ENCODE results near the gene SRA1. TPM values are rescaled to one million over a fixed set of nuclear protein-coding genes. Genes with fewer than 3 reads are reported as not detected.

The SRA1 gene
- total RNA-seq, 2 experiments from 2014 or later: 18.8 to 24.5 TPM

GRCh38 chr5:140549237-140550144 is 7.8 kb downstream of the SRA1 start:
- no peak for DNase-seq (ENCODE audit: low spot score)
- Histone ChIP-seq H3K4me3 (ENCODE audit: low read depth, low read length, poor library complexity, severe bottlenecking) (no peak overlapping the region), H2AFZ (ENCODE audit: low read length) (no peak overlapping the region), H3K9me3 (ENCODE audit: low read length) (no peaks in the 10 kb centered on the region), H4K20me1 (ENCODE audit: insufficient read depth, low read length) (no peaks in the 10 kb centered on the region), H3K4me2 (ENCODE audit: low read length) (no peak overlapping the region), H3K36me3 (ENCODE audit: insufficient read depth, low read length) (peaks cover 70% of the 10 kb centered on the region), H3K4me1 (ENCODE audit: insufficient read depth, low read length, poor library complexity, severe bottlenecking) (peaks cover 19% of the 10 kb centered on the region), H3K27ac (ENCODE audit: low read depth, low read length, poor library complexity, severe bottlenecking) (no peak overlapping the region), H3K9me2 (ENCODE audit: insufficient read depth, low read length) (no peaks in the 10 kb centered on the region), H3K79me2 (ENCODE audit: insufficient read depth, low read depth, low read length) (no peaks in the 10 kb centered on the region)
- CTCF ChIA-PET (ENCODE audit: unreplicated experiment): no interaction called here
- intact Hi-C loops (cut with micrococcal nuclease; ENCODE audit: unreplicated experiment): loop anchor here (10.0 kb wide), 2 partner anchors 185 to 305 kb away; partner anchors contain the start of gene SLC4A9
- TF ChIP-seq CTCF (conservative IDR thresholded peaks at IDR 0.05; ENCODE audit: low read length) (no peak), EZH2phosphoT487 (IDR thresholded peaks at IDR 0.05; ENCODE audit: borderline replicate concordance, low read depth, low read length) (no peak)
- BruUV-seq (replicated peaks): no TSS peak
- POLR2A ChIA-PET: no interaction called here

GRCh38 chr5:140548791-140549190 is 8.5 kb downstream of the SRA1 start:
- Histone ChIP-seq H3K9me2 (ENCODE audit: insufficient read depth, low read length) (no peaks in the 10 kb centered on the region), H3K79me2 (ENCODE audit: insufficient read depth, low read depth, low read length) (no peaks in the 10 kb centered on the region), H3K9me3 (ENCODE audit: low read length) (no peaks in the 10 kb centered on the region), H4K20me1 (ENCODE audit: insufficient read depth, low read length) (no peaks in the 10 kb centered on the region), H3K27ac (ENCODE audit: low read depth, low read length, poor library complexity, severe bottlenecking) (no peak overlapping the region), H3K4me2 (ENCODE audit: low read length) (no peak overlapping the region), H2AFZ (ENCODE audit: low read length) (no peak overlapping the region), H3K4me3 (ENCODE audit: low read depth, low read length, poor library complexity, severe bottlenecking) (no peak overlapping the region), H3K4me1 (ENCODE audit: insufficient read depth, low read length, poor library complexity, severe bottlenecking) (peaks cover 18% of the 10 kb centered on the region), H3K36me3 (ENCODE audit: insufficient read depth, low read length) (peaks cover 77% of the 10 kb centered on the region)
- intact Hi-C loops (cut with micrococcal nuclease; ENCODE audit: unreplicated experiment): no loop called here
- ChIA-PET POLR2A (no interaction called here), CTCF (ENCODE audit: unreplicated experiment) (no interaction called here)
- TF ChIP-seq EZH2phosphoT487 (IDR thresholded peaks at IDR 0.05; ENCODE audit: borderline replicate concordance, low read depth, low read length) (no peak), CTCF (conservative IDR thresholded peaks at IDR 0.05; ENCODE audit: low read length) (no peak)
- DNase-seq (ENCODE audit: low spot score): no peak
- no TSS peak for BruUV-seq (replicated peaks)

DNA sequence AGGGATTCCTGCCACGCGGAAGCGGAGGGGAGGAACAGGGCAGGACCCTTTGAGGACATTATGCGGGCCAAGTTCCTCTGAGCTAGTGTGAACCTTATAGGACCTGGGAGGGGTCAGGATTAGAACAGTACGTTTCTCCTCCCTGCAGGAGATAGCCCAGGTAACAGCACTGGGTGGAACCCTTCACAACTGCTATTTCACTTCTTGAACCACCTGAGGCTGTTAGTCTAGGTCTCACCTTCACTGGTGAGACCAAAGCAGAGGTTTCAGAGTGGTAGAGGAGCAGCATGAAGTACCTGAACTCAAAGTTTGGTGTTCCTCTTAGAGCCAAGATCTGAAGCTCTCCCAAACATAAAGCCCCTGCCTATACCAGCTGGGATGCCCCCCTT is 9.0 kb downstream of the SRA1 start:
- H3K4me2 ChIP-seq (ENCODE audit: low read length): no peak overlapping the region; the same call in 1 of the 2 replicates
- no TSS peak for BruUV-seq (replicated peaks)
- CTCF ChIA-PET (ENCODE audit: unreplicated experiment): no interaction called here

More for the DNA sequence above, 9.0 kb downstream of the SRA1 start:
- TF ChIP-seq EZH2phosphoT487 (IDR thresholded peaks at IDR 0.05; ENCODE audit: borderline replicate concordance, low read depth, low read length): no peak
- TF ChIP-seq CTCF (conservative IDR thresholded peaks at IDR 0.05; ENCODE audit: low read length): no peak
- peaks cover 16% of the 10 kb centered on the region for H3K4me1 ChIP-seq (ENCODE audit: insufficient read depth, low read length, poor library complexity, severe bottlenecking)
- no peak for DNase-seq (ENCODE audit: low spot score)
- no peaks in the 10 kb centered on the region for H4K20me1 ChIP-seq (ENCODE audit: insufficient read depth, low read length)
- POLR2A ChIA-PET: interaction anchor here (1.9 kb wide), 1 partner anchor 13 kb away, joined by 6 read pairs; no protein-coding TSS in a partner anchor
- intact Hi-C loops (cut with micrococcal nuclease; ENCODE audit: unreplicated experiment): no loop called here
- no peak overlapping the region for H3K27ac ChIP-seq (ENCODE audit: low read depth, low read length, poor library complexity, severe bottlenecking)
- no peaks in the 10 kb centered on the region for H3K9me3 ChIP-seq (ENCODE audit: low read length)
- H3K36me3 ChIP-seq (ENCODE audit: insufficient read depth, low read length): peaks cover 77% of the 10 kb centered on the region
- no peak overlapping the region for H3K4me3 ChIP-seq (ENCODE audit: low read depth, low read length, poor library complexity, severe bottlenecking)
- H3K9me2 ChIP-seq (ENCODE audit: insufficient read depth, low read length): no peaks in the 10 kb centered on the region
- H2AFZ ChIP-seq (ENCODE audit: low read length): no peak overlapping the region
- H3K79me2 ChIP-seq (ENCODE audit: insufficient read depth, low read depth, low read length): no peaks in the 10 kb centered on the region
